H4 (cell line): ENCODE results near the gene APPL2. TPM values are rescaled to one million over a fixed set of nuclear protein-coding genes. Genes with fewer than 3 reads are reported as not detected.

Experiments
- DNase-seq: peaks from one replicate; pipeline ENCODE4 v3.0.0-alpha.2; 2015; ENCODE audit warnings: low spot score
- total RNA-seq: library from RNA; depleted of rRNA; stranded (reverse); fragments of >200 nt; shearing (Covaris generic); gene quantifications from 2 replicates; pipeline ENCODE4 v1.2.3, GENCODE V29; 2014; rRNA removed

The APPL2 gene, protein sequence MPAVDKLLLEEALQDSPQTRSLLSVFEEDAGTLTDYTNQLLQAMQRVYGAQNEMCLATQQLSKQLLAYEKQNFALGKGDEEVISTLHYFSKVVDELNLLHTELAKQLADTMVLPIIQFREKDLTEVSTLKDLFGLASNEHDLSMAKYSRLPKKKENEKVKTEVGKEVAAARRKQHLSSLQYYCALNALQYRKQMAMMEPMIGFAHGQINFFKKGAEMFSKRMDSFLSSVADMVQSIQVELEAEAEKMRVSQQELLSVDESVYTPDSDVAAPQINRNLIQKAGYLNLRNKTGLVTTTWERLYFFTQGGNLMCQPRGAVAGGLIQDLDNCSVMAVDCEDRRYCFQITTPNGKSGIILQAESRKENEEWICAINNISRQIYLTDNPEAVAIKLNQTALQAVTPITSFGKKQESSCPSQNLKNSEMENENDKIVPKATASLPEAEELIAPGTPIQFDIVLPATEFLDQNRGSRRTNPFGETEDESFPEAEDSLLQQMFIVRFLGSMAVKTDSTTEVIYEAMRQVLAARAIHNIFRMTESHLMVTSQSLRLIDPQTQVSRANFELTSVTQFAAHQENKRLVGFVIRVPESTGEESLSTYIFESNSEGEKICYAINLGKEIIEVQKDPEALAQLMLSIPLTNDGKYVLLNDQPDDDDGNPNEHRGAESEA
- total RNA-seq: 12.0 and 12.3 TPM in 2 replicates

DNA sequence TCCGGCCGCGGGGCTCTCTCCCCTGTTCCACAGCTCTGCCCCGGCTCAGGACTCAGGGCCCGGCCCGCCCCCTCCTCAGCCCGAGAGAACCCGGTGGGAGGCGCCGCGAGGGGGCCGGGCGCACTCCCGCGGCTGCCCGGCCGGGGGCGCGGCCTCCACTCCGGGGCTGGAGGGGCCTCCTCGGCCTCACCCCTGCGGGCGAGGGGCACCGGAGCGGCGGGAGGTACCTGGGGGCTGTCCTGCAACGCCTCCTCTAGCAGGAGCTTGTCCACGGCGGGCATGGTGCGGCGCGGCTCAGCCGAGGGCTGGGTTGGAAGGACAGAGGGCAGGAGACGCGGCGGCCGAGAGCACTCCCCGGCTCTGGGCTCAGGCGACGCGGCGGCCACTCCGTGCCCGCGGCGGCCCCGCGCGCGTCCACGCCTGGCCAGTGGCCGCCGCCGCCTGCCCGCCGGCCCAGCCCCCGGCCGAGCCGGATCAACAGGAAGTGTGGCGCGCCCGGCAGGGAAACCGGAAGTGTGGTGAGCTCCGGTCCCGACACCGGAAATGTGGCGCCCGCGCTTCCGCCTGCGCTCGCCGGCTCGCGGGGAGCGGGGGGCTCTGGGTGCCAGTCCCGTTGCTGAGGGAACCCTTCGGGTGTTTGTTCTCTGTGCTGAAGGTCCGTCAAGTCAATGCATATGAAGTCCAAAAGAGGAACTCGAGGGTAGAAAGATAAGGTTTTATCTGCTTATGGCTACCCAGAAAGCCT, at the start of gene APPL2:
Gene APPL2, minus strand, starts transcription at position 443 of the 745 bp plus-strand sequence. Its CDS starts 162 bp downstream, at position 281.
- DNase-seq: peak; percentile 79

DNA sequence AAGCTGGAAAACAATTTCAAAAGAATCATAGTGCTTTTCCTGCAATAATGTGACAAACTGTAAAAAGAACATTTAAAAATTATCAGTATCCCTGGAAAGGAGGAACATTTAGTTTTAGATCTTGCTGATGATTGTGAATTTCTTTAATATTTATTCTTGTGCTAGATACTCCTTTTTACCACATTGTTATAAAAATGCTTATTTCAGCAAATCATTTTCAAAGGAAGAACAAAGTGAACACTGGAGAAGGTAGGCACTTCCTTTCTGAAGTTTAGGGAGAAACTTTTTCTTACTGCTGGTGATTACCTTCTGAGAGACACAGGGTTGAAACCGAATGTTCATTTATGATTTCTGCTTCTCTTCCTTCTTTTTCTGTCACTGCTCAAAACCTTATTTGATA, 49.4 kb upstream of the APPL2 start:
- no peak for DNase-seq

DNA sequence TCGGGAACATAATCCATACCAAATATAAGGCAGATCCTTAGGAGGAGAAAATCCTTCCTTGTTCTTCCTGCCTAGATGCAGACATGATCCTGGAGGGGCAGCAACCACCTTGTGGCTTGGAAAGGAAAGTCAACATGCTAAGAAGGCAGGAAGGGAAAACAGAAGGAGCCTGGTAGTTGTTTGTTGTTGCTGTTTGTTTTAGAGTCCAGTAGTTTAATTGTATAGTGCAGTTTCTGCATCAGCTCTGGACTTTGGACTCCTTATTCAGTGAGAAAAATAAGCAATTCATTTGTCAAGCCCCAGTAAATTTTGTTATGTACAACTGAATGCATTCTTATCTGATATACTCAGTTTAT, 45.7 kb upstream of the APPL2 start:
- no peak for DNase-seq

DNA sequence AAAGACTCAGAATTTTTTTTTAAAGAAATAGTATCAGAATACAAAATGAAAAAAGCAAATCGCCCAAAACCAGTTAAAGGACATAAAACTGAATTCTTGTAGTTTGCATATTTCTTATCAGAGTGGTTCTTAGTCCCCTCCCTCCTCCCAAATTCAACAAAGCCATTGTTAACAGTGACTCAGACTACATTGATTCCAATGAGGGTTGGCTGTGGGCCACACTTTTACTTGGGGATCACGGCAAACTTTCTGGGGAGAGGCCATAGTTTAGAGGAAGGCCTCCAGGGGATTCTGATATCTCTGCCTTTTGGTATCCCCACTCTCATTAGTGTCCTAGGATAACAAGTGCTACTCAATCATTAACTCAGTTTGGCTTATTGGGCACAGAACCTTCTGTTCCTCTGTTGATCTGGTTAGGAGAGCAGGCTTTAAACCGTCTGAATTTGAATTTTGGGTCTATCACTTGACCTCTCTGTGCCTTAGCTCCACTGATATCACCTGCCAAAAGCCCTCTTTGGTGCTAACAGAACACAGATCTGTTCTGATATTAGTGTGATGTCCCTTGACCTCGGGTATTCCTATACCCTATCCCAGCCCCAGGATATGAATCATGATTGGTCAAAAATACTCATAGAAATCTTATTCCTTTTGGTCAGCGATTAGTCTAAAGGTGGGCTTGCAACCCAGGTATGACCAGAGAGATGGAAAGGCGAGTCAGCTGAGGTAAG, 45.2 kb upstream of the APPL2 start:
- DNase-seq: no peak

DNA sequence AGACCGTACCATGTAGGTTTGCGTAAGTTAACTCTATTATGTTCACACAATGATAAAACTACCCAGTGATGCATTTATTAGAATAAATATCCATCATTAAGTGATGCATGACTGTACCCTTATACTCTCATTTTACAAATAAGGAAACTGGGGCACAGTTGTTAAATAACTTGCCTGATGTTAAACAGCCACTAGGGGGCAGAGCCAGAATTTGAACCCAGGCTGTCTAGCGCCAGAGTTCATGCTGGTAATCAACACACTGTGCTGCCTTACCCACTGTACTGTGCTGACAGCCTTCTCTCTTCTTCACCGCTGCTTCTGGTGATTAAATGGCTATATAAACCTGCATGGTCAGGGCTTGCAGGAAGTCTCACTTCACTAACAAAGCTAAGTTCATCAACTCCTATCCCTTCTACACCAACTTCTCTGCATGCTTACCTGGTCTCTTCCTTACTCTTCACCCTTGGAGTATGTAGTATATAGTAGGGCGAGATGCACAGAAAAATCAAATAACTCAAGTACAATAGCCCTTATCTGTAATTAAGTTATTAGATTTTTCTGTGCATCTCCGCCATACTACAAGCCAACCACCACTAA, 43.6 kb upstream of the APPL2 start:
- DNase-seq: no peak

DNA sequence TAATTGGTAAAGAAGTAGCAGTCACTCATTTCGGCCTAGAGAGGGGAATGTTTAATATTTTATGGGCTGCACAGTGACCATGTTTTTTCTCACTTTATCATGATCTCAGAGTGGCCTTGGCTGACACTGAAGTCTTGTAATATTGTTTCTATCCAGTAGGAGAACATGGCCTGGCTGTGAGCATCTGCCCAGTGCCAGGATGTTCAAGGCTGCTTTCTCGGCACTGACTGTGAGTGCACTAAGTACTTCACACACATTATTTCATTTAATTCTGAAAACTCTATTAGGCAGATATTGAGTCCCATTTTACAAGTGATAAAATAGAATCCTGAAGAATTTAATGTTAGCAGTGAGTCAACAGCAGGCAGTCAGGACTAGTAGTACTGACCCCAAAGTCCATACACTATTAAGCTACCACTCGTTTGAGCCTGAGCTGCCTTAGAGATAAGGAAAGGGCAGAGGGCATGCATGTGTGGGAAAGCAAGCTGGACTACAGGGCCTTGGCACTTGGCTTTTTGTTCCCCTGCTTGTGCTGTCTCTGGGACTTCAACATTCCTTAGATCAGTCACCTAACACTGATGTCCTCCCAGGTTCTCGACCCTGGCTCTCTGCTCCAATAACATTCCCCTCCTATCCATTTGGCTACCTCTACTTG, 42.2 kb upstream of the APPL2 start:
- DNase-seq: no peak

DNA sequence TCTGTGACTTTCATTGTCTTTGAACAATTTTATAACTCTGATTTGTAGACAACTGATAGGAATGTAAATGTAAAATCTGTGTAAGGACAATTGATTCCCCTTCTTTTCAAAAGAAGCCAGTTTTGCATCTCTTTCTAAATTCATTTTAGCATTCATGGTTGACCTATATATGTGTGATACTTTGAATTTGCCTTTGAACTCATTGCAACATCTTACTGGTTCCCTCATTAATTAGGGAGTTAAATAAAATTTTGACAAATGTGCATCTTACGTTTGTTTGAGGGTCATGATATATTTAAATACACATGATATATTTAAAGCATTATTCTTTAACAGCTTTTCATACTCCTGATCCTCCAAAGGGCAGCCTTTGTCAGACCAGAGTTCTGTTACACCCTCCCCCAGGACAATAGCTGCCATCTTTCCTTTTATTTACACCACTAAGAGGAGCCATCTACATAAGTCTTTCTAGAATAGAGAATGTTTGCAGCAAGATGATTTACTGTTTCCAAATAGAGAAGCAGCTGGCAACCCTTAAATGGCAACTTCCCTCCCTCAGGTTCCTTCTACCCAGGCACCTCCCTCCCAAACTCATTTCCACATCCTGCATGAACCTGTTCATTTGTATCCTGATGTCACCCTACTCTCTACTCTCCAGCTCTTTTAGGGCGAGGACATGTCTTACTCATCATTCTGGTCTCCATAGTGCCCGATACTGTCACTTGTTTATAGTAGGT, 40.2 kb upstream of the APPL2 start:
- DNase-seq: no peak

DNA sequence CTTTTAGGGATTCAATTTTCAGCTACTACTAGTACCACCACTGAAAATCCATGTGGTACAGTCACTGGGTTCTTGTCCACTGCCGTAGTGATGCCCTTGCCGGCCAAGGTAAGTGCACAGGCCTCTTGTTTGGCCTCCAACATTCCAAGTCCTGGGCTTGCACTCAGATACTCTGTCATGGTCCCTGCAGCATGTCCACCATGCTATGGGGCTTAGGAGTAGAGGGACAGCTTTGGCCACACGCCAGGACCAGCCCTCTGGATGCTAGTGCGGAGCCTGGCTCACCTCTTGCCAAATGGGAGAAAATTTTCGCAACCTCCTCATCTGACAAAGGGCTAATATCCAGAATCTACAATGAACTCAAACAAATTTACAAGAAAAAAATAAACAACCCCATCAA, 38.6 kb upstream of the APPL2 start:
- DNase-seq: no peak

DNA sequence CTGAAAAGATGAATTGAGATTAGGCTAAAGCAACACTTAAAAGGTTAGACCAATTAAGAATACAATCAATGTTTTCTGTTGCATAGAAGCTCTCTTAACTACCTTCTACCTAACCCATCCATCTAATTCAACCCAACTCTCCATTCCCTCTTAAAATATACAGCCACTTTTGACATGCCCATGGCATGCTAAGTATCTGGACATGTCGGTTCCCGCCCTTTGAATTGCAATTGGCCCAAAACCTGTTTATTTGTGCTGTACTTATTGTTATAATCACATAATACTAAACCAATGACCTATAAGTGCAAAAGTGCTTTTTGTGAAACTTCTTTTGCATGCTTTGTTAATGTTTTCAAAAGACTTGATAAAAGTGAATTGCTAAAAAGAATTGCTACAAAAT, 37.6 kb upstream of the APPL2 start:
- DNase-seq: no peak

DNA sequence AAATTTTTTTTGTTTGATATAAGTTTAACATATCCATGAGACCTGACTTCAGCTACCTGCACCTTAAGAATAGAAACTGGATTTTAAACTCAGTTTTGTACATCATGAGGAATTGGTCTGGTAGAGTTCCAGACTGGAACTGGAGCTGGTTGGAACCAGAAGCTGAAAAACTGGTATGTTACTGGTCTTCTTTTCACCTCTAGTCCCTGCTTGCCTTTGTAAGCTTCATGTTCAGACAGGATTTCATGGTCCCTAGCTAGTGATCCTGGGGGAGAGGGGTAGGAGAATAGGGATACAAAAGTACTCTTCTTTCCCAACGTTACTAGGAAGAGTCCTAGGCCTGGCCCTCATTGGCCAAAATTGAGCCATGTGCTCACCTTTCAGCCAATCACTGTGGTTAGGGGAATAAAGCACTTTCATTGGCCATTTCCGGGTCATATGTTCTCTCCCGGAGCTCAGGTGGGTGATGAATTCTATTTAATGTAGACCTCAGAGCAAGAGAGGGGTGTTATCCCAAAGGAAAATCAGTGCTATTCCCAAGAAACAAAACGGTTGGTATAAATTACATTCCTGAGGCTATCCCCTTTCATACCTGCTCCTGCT, 36.9 kb upstream of the APPL2 start:
- DNase-seq: no peak

DNA sequence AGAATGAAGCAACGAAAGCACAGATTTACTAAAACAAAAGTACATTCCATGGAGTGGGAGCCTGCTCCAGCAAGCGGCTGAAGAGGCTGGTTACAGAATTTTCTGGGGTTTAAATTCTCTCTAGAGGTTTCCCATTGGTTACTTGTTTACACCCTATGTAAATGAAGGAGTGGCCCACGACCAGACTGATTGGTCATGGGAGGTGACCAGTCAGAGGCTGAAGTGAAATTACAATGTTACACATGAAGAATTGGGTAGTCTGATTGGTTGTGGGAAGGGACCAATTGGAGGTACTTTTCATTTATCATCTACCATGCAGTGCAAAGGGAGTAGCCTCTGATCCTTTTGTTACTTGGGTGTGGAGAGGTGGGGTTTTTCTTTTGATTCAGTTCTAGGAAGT, 36.2 kb upstream of the APPL2 start:
- no peak for DNase-seq

DNA sequence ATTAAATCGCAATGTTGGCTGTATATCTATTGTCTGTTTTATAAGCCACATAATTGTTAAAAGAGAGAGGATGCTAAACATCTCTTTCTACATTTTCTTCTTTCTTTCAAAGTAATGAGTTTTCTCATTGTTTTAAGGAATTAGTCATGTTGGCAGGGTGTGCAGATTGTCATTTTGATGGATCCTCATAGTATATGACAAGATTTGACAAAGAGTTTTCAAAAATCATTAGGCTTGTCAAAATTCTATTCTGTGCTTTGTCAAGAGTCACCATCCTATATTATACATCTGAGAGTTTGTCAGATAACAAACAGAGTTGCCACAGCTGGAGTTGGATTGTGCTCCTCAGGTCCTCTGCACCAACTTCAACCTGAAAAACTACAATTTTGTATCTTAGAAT, 35.4 kb upstream of the APPL2 start:
- no peak for DNase-seq

DNA sequence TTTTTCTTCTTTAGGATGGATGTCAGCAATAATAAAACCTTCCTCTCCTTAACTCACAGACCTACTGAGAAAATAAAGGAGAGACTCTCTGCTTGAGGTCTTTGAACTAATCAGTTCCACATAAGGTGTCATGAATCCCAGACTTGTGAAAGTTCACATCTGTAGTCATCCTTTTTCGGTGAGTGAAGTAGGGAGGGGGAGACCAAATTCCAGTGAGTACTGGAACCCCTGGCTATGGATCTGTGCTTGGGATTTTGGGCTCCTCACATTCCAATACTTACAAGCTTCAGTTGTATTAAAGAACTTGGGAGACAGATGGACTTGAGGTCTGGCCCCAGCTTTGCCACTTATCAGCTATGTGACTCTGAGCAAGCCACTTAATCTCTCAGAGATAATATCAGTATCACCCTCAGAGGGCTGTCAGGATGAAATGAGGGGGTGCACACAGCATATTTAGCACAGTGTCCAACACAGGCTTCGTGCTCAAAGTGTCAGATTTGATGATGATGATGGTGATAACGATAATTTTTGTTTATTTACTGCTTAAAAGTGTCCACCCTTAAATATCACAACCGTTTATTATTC, 34.8 kb upstream of the APPL2 start:
- no peak for DNase-seq

DNA sequence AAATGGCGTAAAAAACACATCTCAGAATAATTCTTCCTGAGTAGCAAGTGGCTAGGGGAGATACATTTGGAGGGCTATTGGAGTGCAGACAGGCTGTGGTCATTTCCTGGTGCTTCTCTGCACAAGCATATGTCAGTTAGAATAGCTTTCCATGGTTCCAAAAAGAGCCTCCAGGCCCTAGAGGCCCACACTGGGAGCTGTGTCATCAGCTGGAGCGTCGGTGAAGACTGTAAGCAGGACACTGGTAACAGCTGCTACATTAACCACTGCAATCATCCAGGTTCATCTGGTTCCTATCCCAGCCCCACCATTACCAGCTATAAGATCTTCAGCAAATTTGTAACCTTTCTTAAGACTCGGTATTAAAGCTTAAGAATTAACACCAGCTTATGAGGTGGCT, 31.7 kb upstream of the APPL2 start:
- DNase-seq: no peak

DNA sequence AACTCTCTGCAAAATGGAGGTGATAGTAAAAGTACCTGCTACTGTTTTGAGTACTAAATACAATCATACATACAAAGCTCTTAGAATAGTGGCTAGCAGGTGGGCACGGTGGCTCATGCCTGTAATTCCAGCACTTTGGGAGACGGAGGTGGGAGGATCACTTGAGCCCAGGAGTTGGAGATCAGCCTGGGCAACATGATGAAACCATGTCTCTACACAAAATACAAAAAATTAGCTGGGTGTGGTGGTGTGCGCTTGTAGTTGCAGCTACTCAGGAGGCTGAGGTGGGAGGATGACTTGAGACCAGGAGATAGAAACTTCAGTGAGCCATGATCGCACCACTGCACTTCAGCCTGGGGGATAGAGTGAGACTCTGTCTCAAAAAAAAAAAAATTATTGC, 28.8 kb upstream of the APPL2 start:
- DNase-seq: no peak

DNA sequence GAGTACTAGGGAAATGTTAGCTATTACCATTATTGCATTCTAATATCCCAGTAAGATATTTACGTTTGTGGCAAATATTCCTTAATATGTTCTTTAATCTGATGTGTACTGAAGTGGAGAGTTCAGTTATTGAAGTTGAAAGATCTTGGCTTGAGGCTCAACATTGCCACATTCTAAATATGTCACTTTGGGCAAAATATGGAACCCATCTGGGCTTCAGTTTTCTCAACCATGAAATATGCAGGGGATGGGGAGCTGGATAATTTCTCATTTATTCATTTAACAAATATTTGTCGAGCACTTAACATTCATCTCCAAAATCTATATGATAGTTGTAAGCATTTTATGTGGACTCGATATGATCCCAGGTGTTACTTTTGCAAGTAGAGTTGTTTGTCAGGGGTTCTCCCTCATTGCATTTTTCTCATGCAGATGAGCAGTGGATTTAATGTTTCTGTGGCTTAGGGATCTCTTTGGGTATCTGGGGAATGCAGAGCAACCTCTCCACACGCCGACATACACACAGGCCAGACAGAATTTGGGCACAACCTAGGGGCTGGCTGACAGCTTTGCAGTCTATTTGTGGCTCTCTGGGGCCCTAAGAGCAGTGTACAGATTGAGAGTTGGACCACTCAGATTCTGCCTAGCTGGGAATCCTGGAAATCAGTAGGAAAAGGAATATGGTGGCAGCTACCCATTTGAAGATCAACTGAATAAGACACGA, 26.6 kb upstream of the APPL2 start:
- DNase-seq: no peak

DNA sequence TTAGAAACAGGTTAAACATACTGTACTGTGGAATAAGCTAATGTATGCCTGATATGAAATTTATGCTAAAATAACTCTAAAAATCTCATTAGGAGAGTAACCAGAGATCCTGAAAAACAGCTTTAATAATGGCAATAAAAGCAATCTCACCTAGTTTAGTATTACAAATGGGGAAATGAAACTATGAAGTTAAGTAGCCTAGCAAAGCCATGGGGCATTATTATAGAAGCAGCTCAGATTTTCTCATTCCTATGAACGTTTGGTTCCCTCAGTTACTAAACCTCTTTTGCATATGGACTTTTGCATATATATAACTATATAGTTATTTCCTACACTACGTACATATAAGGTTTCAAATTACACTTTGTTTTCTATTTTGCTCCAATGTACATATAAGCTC, 25.0 kb upstream of the APPL2 start:
- no peak for DNase-seq

DNA sequence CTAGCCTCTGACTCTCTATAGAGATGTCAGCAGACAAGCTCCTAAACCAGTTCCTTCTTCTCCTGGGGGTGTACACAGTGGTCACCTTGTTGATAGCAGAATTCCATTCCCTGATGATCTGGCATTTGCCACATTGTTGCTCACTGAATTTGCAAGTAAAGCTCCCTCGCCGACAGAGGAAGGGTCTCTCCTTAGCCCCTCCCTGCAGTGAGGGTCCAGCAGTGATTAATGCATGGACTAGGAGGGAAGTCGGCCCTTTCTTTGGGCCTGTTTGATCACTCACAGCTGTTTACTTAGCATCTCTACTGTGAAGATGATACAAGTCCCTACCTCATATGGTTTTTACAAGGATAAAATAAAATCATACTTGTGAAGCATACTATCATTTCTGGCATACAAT, 23.3 kb upstream of the APPL2 start:
- DNase-seq: no peak

DNA sequence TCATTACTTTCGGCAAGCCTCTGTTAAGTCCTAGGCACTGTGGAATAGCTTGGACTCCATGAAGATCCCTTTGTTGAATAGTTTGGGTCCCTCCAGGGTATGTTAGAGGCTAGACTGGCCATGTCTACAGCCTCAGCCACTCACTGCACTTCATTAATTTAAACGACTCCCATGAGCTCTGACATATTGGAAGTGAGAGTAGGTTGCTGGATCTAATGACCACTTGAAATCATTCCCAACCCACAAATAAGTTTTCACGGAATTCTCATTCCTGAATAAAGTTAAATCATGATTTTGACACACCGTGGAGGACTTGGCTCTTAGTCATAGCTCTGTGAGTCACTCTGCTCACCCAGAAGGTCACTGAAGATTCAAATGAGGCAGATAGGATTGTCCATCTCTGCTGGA, 21.4 kb upstream of the APPL2 start:
- no peak for DNase-seq
